IPS DF 19.7 (cell line): ENCODE measurements around the gene RAB41.
"Not testable (repeated sequence)": the region's sequence is repeated elsewhere in the genome, so short reads cannot be mapped to it uniquely, and the experiment has no call there.

Experiments used
- DNase-seq: peaks from one replicate; pipeline ENCODE4 v3.0.0-alpha.2; 2013; ENCODE audit warnings: low read depth, low spot score

RAB41 gene

DNA sequence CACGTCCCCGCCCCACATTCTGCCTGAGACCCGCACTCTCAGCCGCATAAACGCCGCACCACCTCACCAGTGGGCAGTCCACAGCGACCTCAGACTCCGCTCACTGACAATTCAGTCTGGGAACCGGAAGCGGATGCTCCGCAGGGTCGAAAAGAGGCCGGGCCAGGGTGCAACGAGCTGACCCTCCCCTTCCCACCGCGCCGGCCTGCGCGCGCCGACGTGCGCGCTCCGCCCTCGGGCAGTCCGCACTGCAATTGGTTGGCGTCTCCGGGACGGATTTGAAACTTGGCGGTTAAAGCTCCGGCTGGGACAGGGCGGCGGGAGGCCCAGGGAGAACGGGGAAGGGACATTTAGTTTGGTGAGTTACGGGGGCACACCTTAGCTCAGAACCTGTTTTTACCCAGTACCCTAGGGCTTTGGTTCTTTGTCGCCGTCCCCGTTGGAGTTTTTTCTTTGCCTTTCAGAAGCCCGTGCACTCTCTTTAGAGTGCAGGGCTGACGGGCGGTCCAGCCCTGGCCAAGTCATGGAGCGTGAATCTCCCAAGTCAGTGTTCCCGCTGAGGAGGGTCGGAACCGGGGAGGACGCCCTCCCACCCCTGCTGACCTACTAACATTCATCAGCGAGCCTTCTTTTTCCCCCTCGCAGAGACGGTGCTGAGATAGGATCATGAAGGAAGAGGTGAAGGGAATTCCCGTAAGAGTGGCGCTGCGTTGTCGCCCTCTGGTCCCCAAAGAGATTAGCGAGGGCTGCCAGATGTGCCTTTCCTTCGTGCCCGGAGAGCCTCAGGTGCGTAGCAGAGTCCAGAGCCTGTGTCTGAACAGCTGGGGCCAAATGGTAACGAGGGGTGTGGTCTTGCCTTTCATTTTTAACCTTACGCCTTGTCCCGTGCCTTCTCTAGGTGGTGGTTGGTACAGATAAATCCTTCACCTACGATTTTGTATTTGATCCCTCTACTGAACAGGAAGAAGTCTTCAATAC is 8.1 kb downstream of the RAB41 start, which contains the start of the genes KIF4A and PDZD11:
KIF4A (plus strand) TSS at position 312 of the 978 bp plus-strand sequence; CDS start at position 667, 355 bp downstream.
PDZD11 (minus strand) TSS at position 135 of the 978 bp plus-strand sequence. CDS start 586 bp downstream, outside the sequence.
- peak; percentile 38 for DNase-seq

DNA sequence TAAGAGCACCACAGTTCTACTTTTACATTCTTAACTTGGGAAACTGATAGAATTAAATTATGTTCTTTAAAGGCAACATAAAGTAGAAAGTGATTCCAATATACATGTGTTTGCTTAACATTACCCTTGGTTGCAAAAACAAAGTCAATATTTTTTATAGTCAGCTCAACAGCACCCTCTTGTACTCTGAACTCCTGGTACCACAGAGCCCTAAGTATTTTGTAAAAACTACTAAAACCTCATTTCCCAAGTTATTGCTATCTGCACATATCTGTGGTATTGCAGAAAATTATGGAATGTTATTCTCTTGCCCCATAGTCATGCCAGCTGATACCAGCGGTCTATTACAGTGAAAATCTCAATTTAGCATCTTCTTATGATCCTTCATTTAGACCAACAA is 10.8 kb downstream of the RAB41 start:
- no peak for DNase-seq

DNA sequence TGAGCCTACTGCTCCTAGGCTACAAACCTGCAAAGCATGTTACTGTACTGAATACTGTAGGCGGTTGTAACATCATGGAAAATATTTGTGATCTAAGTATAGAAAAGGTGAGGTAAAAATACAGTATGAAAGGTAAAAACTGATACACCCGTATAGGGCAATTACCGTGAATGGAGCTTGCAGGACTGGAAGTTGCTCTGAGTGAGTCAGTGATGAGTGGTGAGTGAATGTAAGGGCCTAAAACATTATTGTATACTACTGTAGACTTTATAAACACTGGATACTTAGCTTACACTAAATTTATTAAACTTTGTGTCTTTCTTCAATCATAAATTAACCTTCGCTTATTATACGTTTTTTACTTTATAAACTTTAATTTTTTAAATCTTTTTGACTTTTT is 11.6 kb downstream of the RAB41 start:
- no peak for DNase-seq

DNA sequence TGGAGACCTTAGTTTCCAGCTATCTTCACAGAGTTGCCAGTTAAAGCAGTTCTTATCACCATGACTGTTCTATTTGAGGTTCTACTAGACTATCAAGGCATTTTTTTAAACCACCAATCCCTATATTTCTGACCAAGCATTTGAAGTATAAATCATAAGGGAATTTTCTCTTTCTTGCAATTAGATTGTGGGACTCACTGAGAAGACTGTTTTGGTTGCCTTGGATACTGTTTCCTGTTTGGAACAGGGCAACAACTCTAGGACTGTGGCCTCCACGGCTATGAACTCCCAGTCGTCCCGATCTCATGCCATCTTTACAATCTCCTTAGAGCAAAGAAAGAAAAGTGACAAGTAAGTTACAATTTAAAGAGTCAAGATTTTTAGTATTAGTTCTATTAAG is 19.7 kb downstream of the RAB41 start:
- no peak for DNase-seq

DNA sequence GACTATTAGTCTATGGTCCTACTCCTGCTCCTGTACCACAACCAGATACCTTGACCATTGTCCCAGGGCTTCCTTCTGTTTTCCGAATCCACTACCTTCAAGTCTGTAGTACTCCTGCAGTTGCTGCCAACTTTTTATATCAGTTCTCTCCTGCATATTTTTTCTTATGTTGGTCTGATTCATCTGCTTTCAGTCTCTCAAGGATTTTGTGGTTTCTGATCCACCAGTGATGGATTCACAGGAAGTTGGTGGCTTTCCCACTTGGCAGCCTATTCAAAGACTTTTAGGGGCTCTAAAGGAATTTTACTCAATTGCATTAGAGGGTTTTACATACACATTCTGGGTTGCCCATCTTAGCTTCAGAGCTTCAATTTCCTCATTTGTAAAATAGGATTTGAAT is 31.5 kb downstream of the RAB41 start:
- DNase-seq = no peak

DNA sequence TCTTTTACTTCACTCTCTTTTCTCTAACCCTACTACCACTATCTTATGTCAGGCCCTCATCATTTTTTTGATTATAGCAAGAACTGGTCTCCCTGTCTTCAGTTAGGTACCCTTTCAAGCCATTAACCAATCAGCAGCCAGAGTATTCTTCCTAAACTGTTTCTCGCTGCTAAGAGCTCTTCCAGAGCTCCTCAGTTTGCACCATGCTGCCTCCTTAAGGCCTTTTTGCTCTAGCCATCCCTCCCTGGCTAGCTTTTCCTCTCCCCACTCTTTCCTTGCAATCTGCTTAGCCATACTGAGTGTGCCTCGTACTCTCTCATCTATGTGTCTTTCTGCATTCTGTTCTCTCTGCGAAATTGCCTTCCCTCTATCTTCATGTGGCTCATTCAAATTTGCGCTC is 40.8 kb downstream of the RAB41 start:
- no peak for DNase-seq

DNA sequence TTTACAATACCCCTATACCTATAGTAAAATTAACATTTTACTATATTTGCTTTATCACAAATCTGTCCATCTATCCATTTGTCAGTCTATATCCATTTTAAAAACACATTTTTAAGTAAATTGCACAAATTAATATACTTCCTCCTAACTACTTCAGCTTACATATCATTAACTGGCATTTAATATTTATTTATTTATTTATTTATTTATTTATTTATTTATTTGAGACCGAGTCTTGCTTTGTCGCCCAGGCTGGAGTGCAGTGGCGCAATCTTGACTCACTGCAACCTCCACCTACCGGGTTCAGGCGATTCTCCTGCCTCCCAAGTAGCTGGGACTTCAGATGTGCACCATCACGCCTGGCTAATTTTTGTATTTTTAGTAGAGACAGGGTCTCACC is 41.7 kb downstream of the RAB41 start:
- DNase-seq = not testable (repeated sequence)

DNA sequence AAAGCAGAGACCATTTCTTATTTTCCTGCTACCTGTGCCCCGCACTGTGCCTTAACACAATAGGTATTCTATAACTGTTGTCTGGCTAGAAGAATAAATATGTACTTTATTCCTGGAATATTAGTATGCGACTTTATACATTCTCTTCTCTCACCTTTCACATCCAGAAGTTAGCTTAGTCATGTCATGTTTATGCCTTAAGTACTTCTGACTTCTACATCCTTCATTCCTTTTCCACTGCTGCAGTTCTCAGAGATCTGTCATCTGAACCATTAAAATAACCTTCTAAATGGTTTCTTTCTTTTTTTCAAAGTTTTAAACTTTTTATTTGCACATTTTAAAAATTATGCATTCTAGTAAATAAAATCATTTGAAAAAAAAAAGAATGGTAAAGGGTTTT is 42.4 kb downstream of the RAB41 start:
- no peak for DNase-seq

DNA sequence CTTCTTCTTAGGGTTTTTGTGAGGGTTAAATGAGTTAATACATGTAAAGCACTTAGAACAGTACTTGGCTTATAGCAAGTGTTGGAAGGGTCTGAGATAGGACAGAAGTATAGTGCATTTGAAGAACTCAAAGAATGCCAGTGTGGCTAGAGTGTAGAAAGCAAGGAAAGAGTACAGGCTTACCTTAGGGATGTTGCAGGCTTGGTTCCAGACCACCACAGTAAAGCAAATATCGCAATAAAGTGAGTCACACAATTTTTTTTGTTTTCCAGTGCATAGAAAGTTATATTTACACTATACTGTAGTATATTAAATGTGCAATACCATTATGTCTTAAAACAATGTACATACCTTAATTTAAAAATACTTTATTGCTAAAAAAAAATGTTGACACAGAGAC is 49.2 kb downstream of the RAB41 start:
- DNase-seq = no peak

DNA sequence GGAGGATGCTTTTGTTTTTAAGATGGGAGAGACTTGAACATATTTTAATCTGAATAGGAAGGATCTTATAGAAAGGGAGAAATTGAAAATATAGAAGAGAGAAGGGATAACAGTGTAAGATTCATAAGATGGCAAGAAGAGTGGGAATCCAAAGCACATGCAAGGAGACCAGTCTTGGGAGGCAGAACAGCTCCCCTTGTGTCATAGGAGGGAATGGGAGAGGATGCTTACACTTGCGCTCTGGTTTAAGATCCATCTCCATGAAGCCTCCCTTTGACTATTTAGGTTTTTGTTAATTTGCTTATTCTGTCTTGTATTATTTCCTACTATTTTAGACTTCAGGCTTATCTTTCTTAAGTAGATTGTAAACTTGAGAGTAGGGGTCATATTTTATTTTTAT is 50.6 kb downstream of the RAB41 start:
- DNase-seq = no peak
